Measurements from ENCODE around the gene ADAMTS17.
A peak's percentile ranks its signal among the peaks of the same experiment; 100 is the strongest.

The ADAMTS17 gene

GRCh38 chr15:100120111-100120510 lies 221.7 kb downstream of the ADAMTS17 start:
- DNase-seq: no peak

GRCh38 chr15:100118546-100118945 lies 223.2 kb downstream of the ADAMTS17 start:
- no peak for DNase-seq

- DNase-seq: no peak
Observed at GRCh38 chr15:100116416-100117190, 225.2 kb downstream of the ADAMTS17 start.

- DNase-seq: no peak
Observed at GRCh38 chr15:100115711-100116090, 226.1 kb downstream of the ADAMTS17 start.

GRCh38 chr15:100115066-100115710 lies 226.6 kb downstream of the ADAMTS17 start:
- DNase-seq: no peak

- no peak for DNase-seq
Observed at GRCh38 chr15:100114571-100114970, 227.2 kb downstream of the ADAMTS17 start.

GRCh38 chr15:100114100-100114499 lies 227.7 kb downstream of the ADAMTS17 start:
- DNase-seq: no peak

- DNase-seq: no peak
Observed at GRCh38 chr15:100113351-100114080, 228.3 kb downstream of the ADAMTS17 start.

- DNase-seq: no peak
Observed at GRCh38 chr15:100112636-100113305, 229.0 kb downstream of the ADAMTS17 start.

- DNase-seq: no peak
Observed at GRCh38 chr15:100112061-100112420, 229.7 kb downstream of the ADAMTS17 start.

GRCh38 chr15:100111125-100112060 lies 230.4 kb downstream of the ADAMTS17 start:
- DNase-seq: peak; percentile 5

- DNase-seq: no peak
Observed at GRCh38 chr15:100109486-100110035, 232.2 kb downstream of the ADAMTS17 start.

GRCh38 chr15:100108846-100109245 lies 232.9 kb downstream of the ADAMTS17 start:
- DNase-seq: no peak

GRCh38 chr15:100108346-100108745 lies 233.4 kb downstream of the ADAMTS17 start:
- DNase-seq: no peak

GRCh38 chr15:100107606-100108225 lies 234.1 kb downstream of the ADAMTS17 start:
- no peak for DNase-seq

GRCh38 chr15:100107151-100107550 lies 234.6 kb downstream of the ADAMTS17 start:
- DNase-seq: no peak

- no peak for DNase-seq
Observed at GRCh38 chr15:100106732-100107131, 235.0 kb downstream of the ADAMTS17 start.

- DNase-seq: no peak
Observed at GRCh38 chr15:100105101-100105500, 236.7 kb downstream of the ADAMTS17 start.

- DNase-seq: no peak
Observed at GRCh38 chr15:100104245-100104644, 237.5 kb downstream of the ADAMTS17 start.

GRCh38 chr15:100103828-100104227 lies 237.9 kb downstream of the ADAMTS17 start:
- no peak for DNase-seq

GRCh38 chr15:100101426-100102089 lies 240.2 kb downstream of the ADAMTS17 start:
- DNase-seq: no peak
